ENCODE data around the gene GSPT2.

DNA sequence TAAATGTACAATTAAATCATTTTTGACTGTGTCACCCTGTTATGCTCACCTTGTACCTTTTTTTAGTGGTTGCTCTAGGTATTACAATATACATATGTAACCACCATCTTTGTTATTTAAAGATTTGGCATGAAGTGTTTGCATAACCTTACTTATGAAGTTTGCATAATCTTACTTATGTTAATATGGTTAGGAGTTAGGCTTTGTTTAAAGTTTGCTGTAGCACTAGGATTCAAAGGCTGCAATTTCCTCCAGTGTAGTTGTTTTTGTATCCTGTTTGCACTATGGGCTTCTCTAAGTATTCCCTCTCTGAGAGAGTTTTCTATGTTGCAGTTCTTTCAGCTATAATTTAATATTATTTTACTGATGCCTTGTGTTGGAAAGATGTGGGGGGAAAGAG lies 15.0 kb upstream of the GSPT2 start:
- no peak for TF ChIP-seq POLR2A (IDR thresholded peaks at IDR 0.05; ENCODE audit: low read length)
- TF ChIP-seq GATA1 (IDR thresholded peaks at IDR 0.05; ENCODE audit: low read depth, low read length) = no peak
